Heart left ventricle (tissue), 16 donors: ENCODE measurements around the gene ANKDD1A. TPM values are rescaled to one million over a fixed set of nuclear protein-coding genes. Genes with fewer than 3 reads are reported as not detected.

Experiments
- ATAC-seq, 4 donors: fragments of 200-7000 bp; cut with Tn5 transposase; one replicate each; pipeline ENCODE4 v1.9.1; 2020 to 2022; ENCODE audit warnings: moderate library complexity in 4 of 4, mild to moderate bottlenecking in 3 of 4, moderate number of reproducible peaks in 1 of 4
- DNase-seq, 5 donors: peaks; one replicate each; pipeline ENCODE4 v3.0.0-alpha.2; 2020
- H3K27ac ChIP-seq, 12 donors: fragments of 200-600 bp; sonication (generic) in 4 of 12; one replicate each; pipeline versions ENCODE4 v1.5.0 to v1.8.0; 2016 to 2022; ENCODE audit warnings: mild to moderate bottlenecking in 2 of 12
- H3K27me3 ChIP-seq, 9 donors: fragments of 200-600 bp; sonication (generic) in 2 of 9; one replicate each; pipeline versions ENCODE4 v1.5.1 to v1.8.0; 2016 to 2022; ENCODE audit warnings: mild to moderate bottlenecking in 3 of 9
- H3K36me3 ChIP-seq, 9 donors: fragments of 200-600 bp; sonication (generic) in 2 of 9; one replicate each; pipeline versions ENCODE4 v1.5.0 to v1.8.0; 2018 to 2022; ENCODE audit warnings: mild to moderate bottlenecking in 2 of 9
- H3K4me1 ChIP-seq, 12 donors: fragments of 200-600 bp; sonication (generic) in 4 of 12; one replicate each; pipeline versions ENCODE4 v1.5.0 to v1.8.0; 2016 to 2022; ENCODE audit warnings: mild to moderate bottlenecking in 3 of 12
- H3K4me3 ChIP-seq, 12 donors: fragments of 200-600 bp; sonication (generic) in 4 of 12; one replicate each; pipeline versions ENCODE4 v1.5.0 to v1.8.0; 2017 to 2022; ENCODE audit warnings: mild to moderate bottlenecking in 9 of 12, moderate library complexity in 4 of 12
- H3K9me3 ChIP-seq, 12 donors: fragments of 200-600 bp; sonication (generic) in 4 of 12; one replicate each; pipeline versions ENCODE4 v1.5.0 to v1.8.0; 2016 to 2022; ENCODE audit warnings: mild to moderate bottlenecking in 1 of 12
- POLR2A ChIP-seq, 2 donors: fragments of 450-650 bp; IDR thresholded peaks; one replicate each; pipeline ENCODE4 v1.6.1; 2017; ENCODE audit warnings: antibody characterized with exemption in 2 of 2, mild to moderate bottlenecking in 2 of 2, moderate library complexity in 2 of 2
- WGBS, 4 donors: extraction: QIAGEN DNeasy Blood & Tissue Kit in 2 of 4; methylation state at CpG; one replicate each; pipeline versions ENCODE4 v1.1.5 to v1.1.7; 2013 to 2018; 5-methylcytosine and 5-hydroxymethylcytosine counted together
- intact Hi-C, 10 donors: fragments of 100-400 bp; cut with DNase I; formaldehyde crosslinking; loops; one replicate each; pipeline versions ENCODE4 v1.11.1 to v1.14.2; 2022
- polyA plus RNA-seq, 2 donors: library from polyadenylated mRNA; stranded (reverse); fragments of 200-250 nt; gene quantifications; one replicate each; pipeline ENCODE4 v1.2.3, GENCODE V29; 2013
- total RNA-seq, 9 donors: library from RNA; depleted of rRNA in 2 of 9; stranded (reverse); fragments of >200 nt in 2 of 9; fragmentation: NEBNext Ultra II Directional in 3 of 9; extraction: Animal tissue kit (Norgen Biotek cat#: 25700) in 3 of 9; gene quantifications; one replicate each; pipeline versions ENCODE4 v1.1.0 to v1.2.4, GENCODE V29; 2016 to 2023
- TF ChIP-seq, protein P1 (sequence below), 12 donors: fragments of 200-600 bp; sonication (generic) in 4 of 12; IDR thresholded peaks; one replicate each; pipeline versions ENCODE4 v1.5.0 to v1.8.0; 2018 to 2022; ENCODE audit warnings: antibody characterized with exemption in 12 of 12, mild to moderate bottlenecking in 5 of 12
- donor health status: ischemic (EF 13 %, LVEDD 7.1; RV severe dilation, severe dysfunction).
- donor health status: healthy with polysubstance abuse.
- donor health status: DM: no; HTN: yes; CAD: no.
- donor health status: DM: no; HTN: no; CAD: no.
- donor health status: ischemic (EF 25% LVEDD 6.9; RV normal size, moderate dysfunction).
- donor health status: ischemic (EF 25% LVEDD 5.7; RV mildly dilated, moderate dysfunction).
- donor health status: healthy.
- donor health status: DM: yes; HTN: yes; CAD: no.
- donor health status: ischemic (EF 35%, LVEDD 5.7; RV mildly dilated, moderate dysfunction).
- donor health status: nonischemic (EF 11% LVEDD 7.7; RV severe dilation, severe dysfunction).
- donor health status: DM: yes; HTN: yes; CAD: no.
- donor health status: PGD.
- donor health status: ischemic (EF 29% LVEDD 5.4; RV normal size, mild dysfunction).
- donor health status: nonischemic (EF 23%, LVEDD 6.1; RV moderate dilation, normal function).

The ANKDD1A gene
- total and polyA plus RNA-seq, 11 donors: 0.42 to 3.4 (median 1.1) TPM

GRCh38 chr15:64997066-64997465 lies 85.4 kb downstream of the ANKDD1A start:
- 70 to 82% (median 76%) methylated on average over 5 of the region's 5 CpGs for WGBS, 4 donors
- intact Hi-C loops: no loop called here
- H3K27ac ChIP-seq: no peak overlapping the region

GRCh38 chr15:64997745-64998375 lies 86.2 kb downstream of the ANKDD1A start:
- TF ChIP-seq POLR2A (IDR thresholded peaks at IDR 0.05): no peak
- TF ChIP-seq, protein P1, sequence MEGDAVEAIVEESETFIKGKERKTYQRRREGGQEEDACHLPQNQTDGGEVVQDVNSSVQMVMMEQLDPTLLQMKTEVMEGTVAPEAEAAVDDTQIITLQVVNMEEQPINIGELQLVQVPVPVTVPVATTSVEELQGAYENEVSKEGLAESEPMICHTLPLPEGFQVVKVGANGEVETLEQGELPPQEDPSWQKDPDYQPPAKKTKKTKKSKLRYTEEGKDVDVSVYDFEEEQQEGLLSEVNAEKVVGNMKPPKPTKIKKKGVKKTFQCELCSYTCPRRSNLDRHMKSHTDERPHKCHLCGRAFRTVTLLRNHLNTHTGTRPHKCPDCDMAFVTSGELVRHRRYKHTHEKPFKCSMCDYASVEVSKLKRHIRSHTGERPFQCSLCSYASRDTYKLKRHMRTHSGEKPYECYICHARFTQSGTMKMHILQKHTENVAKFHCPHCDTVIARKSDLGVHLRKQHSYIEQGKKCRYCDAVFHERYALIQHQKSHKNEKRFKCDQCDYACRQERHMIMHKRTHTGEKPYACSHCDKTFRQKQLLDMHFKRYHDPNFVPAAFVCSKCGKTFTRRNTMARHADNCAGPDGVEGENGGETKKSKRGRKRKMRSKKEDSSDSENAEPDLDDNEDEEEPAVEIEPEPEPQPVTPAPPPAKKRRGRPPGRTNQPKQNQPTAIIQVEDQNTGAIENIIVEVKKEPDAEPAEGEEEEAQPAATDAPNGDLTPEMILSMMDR (IDR thresholded peaks at IDR 0.05): no peak
- no peak for ATAC-seq
- intact Hi-C loops: no loop called here
- Histone ChIP-seq H3K4me1 (no peaks in the 10 kb centered on the region), H3K9me3 (no peaks in the 10 kb centered on the region), H3K27me3 (no peaks in the 10 kb centered on the region), H3K4me3 (no peak overlapping the region), H3K27ac (no peak overlapping the region), H3K36me3 (peaks cover 0 to 20% (median 12%) of the 10 kb centered on the region in 9 donors)
- DNase-seq: no peak
- WGBS, 4 donors: 84 to 95% (median 92%) methylated on average over 4 of the region's 4 CpGs

More at GRCh38 chr15:64997066-64997465, 85.4 kb downstream of the ANKDD1A start:
- TF ChIP-seq POLR2A (IDR thresholded peaks at IDR 0.05): no peak
- TF ChIP-seq, protein P1 (IDR thresholded peaks at IDR 0.05): no peak
- no peak overlapping the region for H3K4me3 ChIP-seq
- peaks cover 0 to 12% (median 5%) of the 10 kb centered on the region in 9 donors for H3K36me3 ChIP-seq
- DNase-seq (no peak), ATAC-seq (no peak)
- no peaks in the 10 kb centered on the region for H3K9me3 ChIP-seq
- no peaks in the 10 kb centered on the region for H3K4me1 ChIP-seq
- no peaks in the 10 kb centered on the region for H3K27me3 ChIP-seq

GRCh38 chr15:65004993-65005392 lies 93.3 kb downstream of the ANKDD1A start:
- TF ChIP-seq, protein P1 (IDR thresholded peaks at IDR 0.05): no peak
- TF ChIP-seq POLR2A (IDR thresholded peaks at IDR 0.05): no peak
- no peak for ATAC-seq
- Histone ChIP-seq H3K36me3 (peaks cover 0 to 75% (median 31%) of the 10 kb centered on the region in 9 donors), H3K9me3 (no peaks in the 10 kb centered on the region), H3K4me1 (no peaks in the 10 kb centered on the region), H3K4me3 (no peak overlapping the region), H3K27me3 (no peaks in the 10 kb centered on the region), H3K27ac (no peak overlapping the region)
- 77 to 89% (median 84%) methylated on average over 3 of the region's 3 CpGs for WGBS, 4 donors
- DNase-seq: no peak
- intact Hi-C loops: no loop called here

GRCh38 chr15:65006876-65007275 lies 95.2 kb downstream of the ANKDD1A start:
- DNase-seq: no peak
- H3K27me3 ChIP-seq: no peaks in the 10 kb centered on the region
- H3K36me3 ChIP-seq: peaks cover 0 to 80% (median 39%) of the 10 kb centered on the region in 9 donors
- 94 to 99% (median 97%) methylated on average over 3 of the region's 3 CpGs for WGBS, 4 donors
- H3K4me1 ChIP-seq: no peaks in the 10 kb centered on the region
- H3K9me3 ChIP-seq: no peaks in the 10 kb centered on the region
- intact Hi-C loops: no loop called here
- no peak overlapping the region for H3K4me3 ChIP-seq
- no peak for TF ChIP-seq POLR2A (IDR thresholded peaks at IDR 0.05)
- TF ChIP-seq, protein P1 (IDR thresholded peaks at IDR 0.05): no peak
- ATAC-seq: no peak
- H3K27ac ChIP-seq: no peak overlapping the region

Other genes starting within 250 kb of the ANKDD1A start
- 100 to 1,000 TPM in 7 of 9 donors, 10 to 100 TPM in 2; 49.8 to 530 (median 189) TPM for gene RBPMS2, start 136.3 kb upstream of the ANKDD1A start, total RNA-seq
- gene RBPMS2, start 136.3 kb upstream of the ANKDD1A start, polyA plus RNA-seq: 100 to 1,000 TPM; 238 to 408 TPM
- gene PIF1, start 86.3 kb upstream of the ANKDD1A start, total RNA-seq: 1 to 10 TPM in 2 of 9 donors, under 1 TPM in 5, not detected in 2; 0.23 to 4.6 (median 0.52) TPM
- under 1 TPM; 0.40 to 0.88 TPM for gene PIF1, start 86.3 kb upstream of the ANKDD1A start, polyA plus RNA-seq
- 10 to 100 TPM in 3 of 9 donors, 1 to 10 TPM in 6; 7.0 to 50.8 (median 9.2) TPM for gene PLEKHO2, start 70.0 kb upstream of the ANKDD1A start, total RNA-seq
- gene PLEKHO2, start 70.0 kb upstream of the ANKDD1A start, polyA plus RNA-seq: 10 to 100 TPM in 1 of 2 donors, 1 to 10 TPM in 1; 5.3 to 13.4 TPM
- 10 to 100 TPM; 38.2 to 63.6 (median 48.7) TPM for gene SPG21, start 78.0 kb downstream of the ANKDD1A start, total RNA-seq
- gene SPG21, start 78.0 kb downstream of the ANKDD1A start, polyA plus RNA-seq: 10 to 100 TPM; 34.9 to 70.3 TPM
- gene MTFMT, start 117.7 kb downstream of the ANKDD1A start, total RNA-seq: 10 to 100 TPM; 14.3 to 41.0 (median 20.5) TPM
- gene MTFMT, start 117.7 kb downstream of the ANKDD1A start, polyA plus RNA-seq: 10 to 100 TPM in 1 of 2 donors, 1 to 10 TPM in 1; 6.0 to 14.4 TPM
- gene SLC51B, start 133.5 kb downstream of the ANKDD1A start, total RNA-seq: not detected
- gene SLC51B, start 133.5 kb downstream of the ANKDD1A start, polyA plus RNA-seq: under 1 TPM in 1 of 2 donors, not detected in 1; 0.08 TPM
- 10 to 100 TPM in 7 of 9 donors, 1 to 10 TPM in 2; 8.3 to 35.0 (median 12.2) TPM for gene RASL12, start 156.1 kb downstream of the ANKDD1A start, total RNA-seq
- 10 to 100 TPM; 13.3 to 13.7 TPM for gene RASL12, start 156.1 kb downstream of the ANKDD1A start, polyA plus RNA-seq
- gene KBTBD13, start 164.8 kb downstream of the ANKDD1A start, total RNA-seq: 10 to 100 TPM in 1 of 9 donors, 1 to 10 TPM in 8; 3.2 to 11.8 (median 4.2) TPM
- 1 to 10 TPM in 1 of 2 donors, under 1 TPM in 1; 0.78 to 9.0 TPM for gene KBTBD13, start 164.8 kb downstream of the ANKDD1A start, polyA plus RNA-seq
- 1 to 10 TPM in 7 of 9 donors, under 1 TPM in 2; 0.93 to 2.2 (median 1.3) TPM for gene UBAP1L, start 203.3 kb downstream of the ANKDD1A start, total RNA-seq
- gene UBAP1L, start 203.3 kb downstream of the ANKDD1A start, polyA plus RNA-seq: 1 to 10 TPM in 1 of 2 donors, under 1 TPM in 1; 0.51 to 1.8 TPM
- gene PDCD7, start 221.9 kb downstream of the ANKDD1A start, total RNA-seq: 10 to 100 TPM in 8 of 9 donors, 1 to 10 TPM in 1; 9.5 to 21.9 (median 13.9) TPM
- 10 to 100 TPM; 10.6 to 11.1 TPM for gene PDCD7, start 221.9 kb downstream of the ANKDD1A start, polyA plus RNA-seq